ENCODE data around the gene UPF2.

DNA sequence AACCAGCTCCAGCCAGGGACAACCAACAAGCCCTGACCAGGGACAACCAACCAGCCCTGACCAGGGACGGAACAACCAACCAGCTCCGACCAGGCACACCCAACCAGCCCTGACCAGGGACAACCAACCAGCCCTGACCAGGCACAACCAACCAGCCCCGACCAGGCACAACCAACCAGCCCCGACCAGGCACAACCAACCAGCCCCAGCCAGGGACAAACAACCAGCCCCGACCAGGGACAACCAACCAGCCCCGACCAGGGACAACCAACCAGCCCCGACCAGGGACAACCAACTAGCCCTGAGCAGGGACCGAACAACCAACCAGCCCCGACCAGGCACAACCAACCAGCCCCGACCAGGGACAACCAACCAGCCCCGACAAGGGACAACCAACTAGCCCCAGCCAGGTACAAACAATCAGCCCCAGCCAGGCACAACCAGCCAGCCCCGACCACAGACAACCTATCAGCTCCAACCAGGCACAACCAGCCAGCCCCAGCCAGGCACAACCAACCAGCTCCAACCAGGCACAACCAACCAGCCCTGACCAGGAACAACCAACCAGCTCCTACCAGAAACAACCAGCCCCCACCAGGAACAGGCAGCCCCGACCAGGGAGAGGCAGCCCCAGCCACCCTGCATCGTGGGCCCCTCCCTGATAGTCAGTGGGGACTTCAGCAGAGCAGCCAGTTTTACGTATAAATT lies 163.1 kb downstream of the UPF2 start:
- TF ChIP-seq RAD21 (IDR thresholded peaks at IDR 0.05; ENCODE audit: low read length) = no peak
- TF ChIP-seq, protein P1, sequence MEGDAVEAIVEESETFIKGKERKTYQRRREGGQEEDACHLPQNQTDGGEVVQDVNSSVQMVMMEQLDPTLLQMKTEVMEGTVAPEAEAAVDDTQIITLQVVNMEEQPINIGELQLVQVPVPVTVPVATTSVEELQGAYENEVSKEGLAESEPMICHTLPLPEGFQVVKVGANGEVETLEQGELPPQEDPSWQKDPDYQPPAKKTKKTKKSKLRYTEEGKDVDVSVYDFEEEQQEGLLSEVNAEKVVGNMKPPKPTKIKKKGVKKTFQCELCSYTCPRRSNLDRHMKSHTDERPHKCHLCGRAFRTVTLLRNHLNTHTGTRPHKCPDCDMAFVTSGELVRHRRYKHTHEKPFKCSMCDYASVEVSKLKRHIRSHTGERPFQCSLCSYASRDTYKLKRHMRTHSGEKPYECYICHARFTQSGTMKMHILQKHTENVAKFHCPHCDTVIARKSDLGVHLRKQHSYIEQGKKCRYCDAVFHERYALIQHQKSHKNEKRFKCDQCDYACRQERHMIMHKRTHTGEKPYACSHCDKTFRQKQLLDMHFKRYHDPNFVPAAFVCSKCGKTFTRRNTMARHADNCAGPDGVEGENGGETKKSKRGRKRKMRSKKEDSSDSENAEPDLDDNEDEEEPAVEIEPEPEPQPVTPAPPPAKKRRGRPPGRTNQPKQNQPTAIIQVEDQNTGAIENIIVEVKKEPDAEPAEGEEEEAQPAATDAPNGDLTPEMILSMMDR (conservative IDR thresholded peaks at IDR 0.05; ENCODE audit: low read depth, low read length) = no peak
- TF ChIP-seq ELK1 (IDR thresholded peaks at IDR 0.05; ENCODE audit: borderline replicate concordance, low read depth, low read length) = no peak
